Measurements from ENCODE around the gene ETV6.

DNA sequence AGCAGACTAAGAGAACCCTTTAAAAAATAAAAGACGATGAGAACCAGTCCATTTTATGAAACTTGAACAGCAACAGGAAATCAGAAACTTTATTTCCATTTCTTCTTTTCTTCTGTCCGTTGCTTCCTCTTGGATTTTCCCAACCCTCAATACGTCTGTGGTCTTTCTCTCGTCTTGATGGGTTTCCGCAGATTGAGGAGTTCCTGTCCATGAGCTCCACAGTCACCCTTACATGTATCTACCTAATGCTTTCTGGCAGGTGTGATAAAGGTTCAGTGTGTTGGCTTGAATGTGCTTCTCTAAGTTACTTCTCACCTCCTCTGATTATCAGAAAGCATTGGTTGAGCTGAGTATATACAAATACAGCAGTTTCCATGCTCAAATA, 110.0 kb downstream of the ETV6 start:
- TF ChIP-seq, protein P1, sequence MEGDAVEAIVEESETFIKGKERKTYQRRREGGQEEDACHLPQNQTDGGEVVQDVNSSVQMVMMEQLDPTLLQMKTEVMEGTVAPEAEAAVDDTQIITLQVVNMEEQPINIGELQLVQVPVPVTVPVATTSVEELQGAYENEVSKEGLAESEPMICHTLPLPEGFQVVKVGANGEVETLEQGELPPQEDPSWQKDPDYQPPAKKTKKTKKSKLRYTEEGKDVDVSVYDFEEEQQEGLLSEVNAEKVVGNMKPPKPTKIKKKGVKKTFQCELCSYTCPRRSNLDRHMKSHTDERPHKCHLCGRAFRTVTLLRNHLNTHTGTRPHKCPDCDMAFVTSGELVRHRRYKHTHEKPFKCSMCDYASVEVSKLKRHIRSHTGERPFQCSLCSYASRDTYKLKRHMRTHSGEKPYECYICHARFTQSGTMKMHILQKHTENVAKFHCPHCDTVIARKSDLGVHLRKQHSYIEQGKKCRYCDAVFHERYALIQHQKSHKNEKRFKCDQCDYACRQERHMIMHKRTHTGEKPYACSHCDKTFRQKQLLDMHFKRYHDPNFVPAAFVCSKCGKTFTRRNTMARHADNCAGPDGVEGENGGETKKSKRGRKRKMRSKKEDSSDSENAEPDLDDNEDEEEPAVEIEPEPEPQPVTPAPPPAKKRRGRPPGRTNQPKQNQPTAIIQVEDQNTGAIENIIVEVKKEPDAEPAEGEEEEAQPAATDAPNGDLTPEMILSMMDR (IDR thresholded peaks at IDR 0.05) = no peak
- no peak for TF ChIP-seq ZFX (IDR thresholded peaks at IDR 0.05; ENCODE audit: borderline replicate concordance)
